Measurements from ENCODE around the gene ARHGEF28.

Gene ARHGEF28

DNA sequence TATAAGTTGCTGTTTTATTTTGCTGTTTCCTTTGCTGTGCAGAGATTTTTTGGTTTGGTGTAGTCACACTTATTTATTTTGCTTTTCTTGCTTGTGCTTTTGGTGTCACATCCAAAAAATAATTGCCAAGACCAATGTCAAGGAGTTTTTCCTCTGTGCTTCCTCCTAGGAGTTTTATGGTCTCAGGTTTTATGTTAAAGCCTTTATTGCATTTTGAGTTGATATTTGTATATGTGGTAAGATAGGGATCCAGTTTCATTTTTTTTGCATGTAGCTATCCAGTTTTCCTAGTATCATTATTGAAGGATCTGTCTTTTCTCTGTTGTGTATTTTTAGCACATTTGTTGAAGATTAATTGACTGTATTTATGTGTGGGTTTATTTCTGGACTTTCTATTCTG is 210.6 kb downstream of the ARHGEF28 start:
- Histone ChIP-seq H3K27ac (ENCODE audit: low read length) (no peak overlapping the region), H2AFZ (ENCODE audit: low read depth, low read length) (no peak overlapping the region), H3K27me3 (ENCODE audit: insufficient read depth, low read length, poor library complexity) (no peaks in the 10 kb centered on the region), H3K9ac (ENCODE audit: low read depth, low read length) (no peak overlapping the region), H3K9me3 (ENCODE audit: insufficient read depth, low read length, severe bottlenecking) (no peaks in the 10 kb centered on the region), H3K4me3 (ENCODE audit: low read depth in 1 of 2, low read length in 2 of 2) (no peak overlapping the region), H3K79me2 (ENCODE audit: insufficient read depth, low read length) (no peaks in the 10 kb centered on the region), H4K20me1 (ENCODE audit: insufficient read depth, low read length) (no peaks in the 10 kb centered on the region), H3K4me1 (ENCODE audit: insufficient read depth, low read length) (no peaks in the 10 kb centered on the region), H3K4me2 (ENCODE audit: insufficient read depth, low read length) (no peak overlapping the region), H3K36me3 (ENCODE audit: insufficient read depth, low read length) (no peaks in the 10 kb centered on the region)
- TF ChIP-seq, protein P1, sequence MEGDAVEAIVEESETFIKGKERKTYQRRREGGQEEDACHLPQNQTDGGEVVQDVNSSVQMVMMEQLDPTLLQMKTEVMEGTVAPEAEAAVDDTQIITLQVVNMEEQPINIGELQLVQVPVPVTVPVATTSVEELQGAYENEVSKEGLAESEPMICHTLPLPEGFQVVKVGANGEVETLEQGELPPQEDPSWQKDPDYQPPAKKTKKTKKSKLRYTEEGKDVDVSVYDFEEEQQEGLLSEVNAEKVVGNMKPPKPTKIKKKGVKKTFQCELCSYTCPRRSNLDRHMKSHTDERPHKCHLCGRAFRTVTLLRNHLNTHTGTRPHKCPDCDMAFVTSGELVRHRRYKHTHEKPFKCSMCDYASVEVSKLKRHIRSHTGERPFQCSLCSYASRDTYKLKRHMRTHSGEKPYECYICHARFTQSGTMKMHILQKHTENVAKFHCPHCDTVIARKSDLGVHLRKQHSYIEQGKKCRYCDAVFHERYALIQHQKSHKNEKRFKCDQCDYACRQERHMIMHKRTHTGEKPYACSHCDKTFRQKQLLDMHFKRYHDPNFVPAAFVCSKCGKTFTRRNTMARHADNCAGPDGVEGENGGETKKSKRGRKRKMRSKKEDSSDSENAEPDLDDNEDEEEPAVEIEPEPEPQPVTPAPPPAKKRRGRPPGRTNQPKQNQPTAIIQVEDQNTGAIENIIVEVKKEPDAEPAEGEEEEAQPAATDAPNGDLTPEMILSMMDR (IDR thresholded peaks at IDR 0.05; ENCODE audit: borderline replicate concordance, extremely low read depth, low read length, poor library complexity, severe bottlenecking), result no peak
- no peak for TF ChIP-seq EZH2 (IDR thresholded peaks at IDR 0.05; ENCODE audit: borderline replicate concordance, low read depth, low read length, severe bottlenecking)
- ATAC-seq (ENCODE audit: insufficient read depth, low read depth) (no peak), DNase-seq (no peak)

DNA sequence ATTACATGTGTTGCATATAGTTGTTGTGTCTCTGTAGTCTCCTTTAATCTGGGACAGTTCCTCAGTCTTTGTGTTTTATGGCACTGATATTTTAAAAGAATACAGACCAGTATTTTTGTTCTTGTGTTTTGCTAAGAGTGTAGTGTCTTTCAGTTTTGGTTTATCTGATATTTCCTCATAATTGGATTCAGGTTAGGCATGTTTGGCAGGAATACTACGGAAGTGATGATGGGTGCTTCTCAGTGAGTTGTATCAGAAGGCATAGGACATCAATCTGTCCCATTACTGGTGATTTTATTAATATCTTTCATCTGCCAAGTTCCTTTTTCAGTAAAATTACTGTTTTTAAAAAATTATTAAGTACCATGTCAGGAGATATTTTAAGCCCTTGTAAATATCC is 212.9 kb downstream of the ARHGEF28 start:
- H3K4me2 ChIP-seq (ENCODE audit: insufficient read depth, low read length), result no peak overlapping the region
- no peak overlapping the region for H3K27ac ChIP-seq (ENCODE audit: low read length)
- ATAC-seq (ENCODE audit: insufficient read depth, low read depth), result no peak
- H3K9ac ChIP-seq (ENCODE audit: low read depth, low read length), result no peak overlapping the region
- H3K27me3 ChIP-seq (ENCODE audit: insufficient read depth, low read length, poor library complexity), result no peaks in the 10 kb centered on the region
- no peak for DNase-seq
- H3K4me3 ChIP-seq (ENCODE audit: low read depth in 1 of 2, low read length in 2 of 2), result no peak overlapping the region
- no peaks in the 10 kb centered on the region for H3K79me2 ChIP-seq (ENCODE audit: insufficient read depth, low read length)
- H2AFZ ChIP-seq (ENCODE audit: low read depth, low read length), result no peak overlapping the region
- TF ChIP-seq, protein P1 (IDR thresholded peaks at IDR 0.05; ENCODE audit: borderline replicate concordance, extremely low read depth, low read length, poor library complexity, severe bottlenecking), result no peak
- no peak for TF ChIP-seq EZH2 (IDR thresholded peaks at IDR 0.05; ENCODE audit: borderline replicate concordance, low read depth, low read length, severe bottlenecking)
- no peaks in the 10 kb centered on the region for H3K4me1 ChIP-seq (ENCODE audit: insufficient read depth, low read length)
- no peaks in the 10 kb centered on the region for H3K9me3 ChIP-seq (ENCODE audit: insufficient read depth, low read length, severe bottlenecking)
- no peaks in the 10 kb centered on the region for H3K36me3 ChIP-seq (ENCODE audit: insufficient read depth, low read length)
- H4K20me1 ChIP-seq (ENCODE audit: insufficient read depth, low read length), result no peaks in the 10 kb centered on the region

DNA sequence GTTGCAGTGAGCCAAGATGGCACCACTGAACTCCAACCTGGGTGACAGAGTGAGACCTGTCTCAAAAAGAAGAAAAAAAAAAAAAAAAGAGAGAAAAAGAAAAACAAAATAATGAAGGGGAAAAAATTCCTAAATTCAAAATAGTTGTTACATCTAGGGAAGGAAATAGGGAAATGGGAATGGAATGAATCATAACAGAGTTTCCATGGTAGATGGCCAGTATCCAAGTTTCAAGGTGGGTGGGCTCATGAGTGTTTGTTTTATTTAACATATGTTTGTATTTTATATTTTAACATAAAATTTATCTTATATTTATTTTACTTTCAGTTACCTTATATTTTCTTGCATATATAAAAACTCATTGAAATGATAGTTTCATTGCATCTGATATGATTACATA is 215.6 kb downstream of the ARHGEF28 start:
- ATAC-seq (ENCODE audit: insufficient read depth, low read depth) (no peak), DNase-seq (no peak)
- Histone ChIP-seq H4K20me1 (ENCODE audit: insufficient read depth, low read length) (no peaks in the 10 kb centered on the region), H3K79me2 (ENCODE audit: insufficient read depth, low read length) (no peaks in the 10 kb centered on the region), H3K27ac (ENCODE audit: low read length) (no peak overlapping the region), H3K36me3 (ENCODE audit: insufficient read depth, low read length) (no peaks in the 10 kb centered on the region), H3K4me2 (ENCODE audit: insufficient read depth, low read length) (no peak overlapping the region), H3K9ac (ENCODE audit: low read depth, low read length) (no peak overlapping the region), H3K4me3 (ENCODE audit: low read depth in 1 of 2, low read length in 2 of 2) (no peak overlapping the region), H3K9me3 (ENCODE audit: insufficient read depth, low read length, severe bottlenecking) (no peaks in the 10 kb centered on the region), H3K27me3 (ENCODE audit: insufficient read depth, low read length, poor library complexity) (no peaks in the 10 kb centered on the region), H2AFZ (ENCODE audit: low read depth, low read length) (no peak overlapping the region), H3K4me1 (ENCODE audit: insufficient read depth, low read length) (no peaks in the 10 kb centered on the region)
- TF ChIP-seq, protein P1 (IDR thresholded peaks at IDR 0.05; ENCODE audit: borderline replicate concordance, extremely low read depth, low read length, poor library complexity, severe bottlenecking), result no peak
- no peak for TF ChIP-seq EZH2 (IDR thresholded peaks at IDR 0.05; ENCODE audit: borderline replicate concordance, low read depth, low read length, severe bottlenecking)

DNA sequence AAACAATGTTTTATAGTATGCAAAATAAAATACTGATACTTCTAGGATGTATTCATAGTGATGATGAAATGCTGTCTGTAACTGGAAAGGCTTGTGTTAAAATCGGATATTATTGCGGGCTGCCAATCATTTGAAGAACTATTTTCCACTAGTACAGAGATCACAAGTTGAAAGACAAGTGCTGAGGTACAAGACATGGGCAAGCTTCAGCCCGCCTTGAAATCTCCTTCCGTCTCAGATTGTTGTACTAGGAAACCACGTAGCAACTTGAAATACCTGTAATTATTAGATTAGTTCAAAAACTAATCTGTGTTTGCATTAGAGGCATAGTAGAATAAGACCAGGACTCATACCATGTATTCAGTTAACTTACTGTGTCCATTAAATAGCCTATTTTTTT is 218.2 kb downstream of the ARHGEF28 start:
- no peak for ATAC-seq (ENCODE audit: insufficient read depth, low read depth)
- Histone ChIP-seq H3K9ac (ENCODE audit: low read depth, low read length) (no peak overlapping the region), H3K27me3 (ENCODE audit: insufficient read depth, low read length, poor library complexity) (no peaks in the 10 kb centered on the region), H3K4me3 (ENCODE audit: low read depth in 1 of 2, low read length in 2 of 2) (no peak overlapping the region), H3K4me1 (ENCODE audit: insufficient read depth, low read length) (no peaks in the 10 kb centered on the region), H3K4me2 (ENCODE audit: insufficient read depth, low read length) (no peak overlapping the region), H4K20me1 (ENCODE audit: insufficient read depth, low read length) (no peaks in the 10 kb centered on the region), H3K79me2 (ENCODE audit: insufficient read depth, low read length) (no peaks in the 10 kb centered on the region), H2AFZ (ENCODE audit: low read depth, low read length) (no peak overlapping the region), H3K9me3 (ENCODE audit: insufficient read depth, low read length, severe bottlenecking) (no peaks in the 10 kb centered on the region), H3K36me3 (ENCODE audit: insufficient read depth, low read length) (no peaks in the 10 kb centered on the region), H3K27ac (ENCODE audit: low read length) (no peak overlapping the region)
- no peak for DNase-seq
- no peak for TF ChIP-seq EZH2 (IDR thresholded peaks at IDR 0.05; ENCODE audit: borderline replicate concordance, low read depth, low read length, severe bottlenecking)
- TF ChIP-seq, protein P1 (IDR thresholded peaks at IDR 0.05; ENCODE audit: borderline replicate concordance, extremely low read depth, low read length, poor library complexity, severe bottlenecking), result no peak

Measured in DND-41 (cell line).